ENCODE measurements around the gene LNX1. TPM values are rescaled to one million over a fixed set of nuclear protein-coding genes. Genes with fewer than 3 reads are reported as not detected.

The LNX1 gene
- total and polyA plus RNA-seq, 9 donors = 0.35 to 4.4 (median 1.5) TPM

DNA sequence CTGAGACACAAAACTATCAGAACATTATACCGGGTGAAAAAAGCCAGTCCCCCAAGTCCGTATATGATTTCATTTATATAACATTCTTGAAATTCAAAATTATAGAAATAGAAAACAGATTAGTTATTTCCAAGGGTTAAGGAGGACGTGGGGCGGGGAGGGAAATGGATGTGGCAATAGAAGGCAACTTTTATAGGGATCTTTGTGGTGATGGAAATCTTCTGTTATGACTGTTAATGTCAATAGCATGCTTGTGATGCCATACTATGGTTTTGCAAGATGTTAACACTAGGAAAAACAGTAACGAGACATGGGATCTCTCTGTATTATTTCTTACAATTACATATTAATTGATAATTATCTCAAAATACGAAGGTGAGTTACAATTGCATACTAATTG, 96.4 kb downstream of the LNX1 start:
- Histone ChIP-seq H3K4me1 (ENCODE audit: insufficient read depth) (peaks cover 20% of the 10 kb centered on the region), H3K27ac (no peak overlapping the region), H3K9me3 (no peaks in the 10 kb centered on the region), H3K36me3 (no peaks in the 10 kb centered on the region), H3K27me3 (no peaks in the 10 kb centered on the region), H3K4me3 (no peak overlapping the region)
- no peak for DNase-seq
- TF ChIP-seq POLR2A (IDR thresholded peaks at IDR 0.05) (no peak), EP300 (IDR thresholded peaks at IDR 0.05) (no peak)
- TF ChIP-seq, protein P1, sequence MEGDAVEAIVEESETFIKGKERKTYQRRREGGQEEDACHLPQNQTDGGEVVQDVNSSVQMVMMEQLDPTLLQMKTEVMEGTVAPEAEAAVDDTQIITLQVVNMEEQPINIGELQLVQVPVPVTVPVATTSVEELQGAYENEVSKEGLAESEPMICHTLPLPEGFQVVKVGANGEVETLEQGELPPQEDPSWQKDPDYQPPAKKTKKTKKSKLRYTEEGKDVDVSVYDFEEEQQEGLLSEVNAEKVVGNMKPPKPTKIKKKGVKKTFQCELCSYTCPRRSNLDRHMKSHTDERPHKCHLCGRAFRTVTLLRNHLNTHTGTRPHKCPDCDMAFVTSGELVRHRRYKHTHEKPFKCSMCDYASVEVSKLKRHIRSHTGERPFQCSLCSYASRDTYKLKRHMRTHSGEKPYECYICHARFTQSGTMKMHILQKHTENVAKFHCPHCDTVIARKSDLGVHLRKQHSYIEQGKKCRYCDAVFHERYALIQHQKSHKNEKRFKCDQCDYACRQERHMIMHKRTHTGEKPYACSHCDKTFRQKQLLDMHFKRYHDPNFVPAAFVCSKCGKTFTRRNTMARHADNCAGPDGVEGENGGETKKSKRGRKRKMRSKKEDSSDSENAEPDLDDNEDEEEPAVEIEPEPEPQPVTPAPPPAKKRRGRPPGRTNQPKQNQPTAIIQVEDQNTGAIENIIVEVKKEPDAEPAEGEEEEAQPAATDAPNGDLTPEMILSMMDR (IDR thresholded peaks at IDR 0.05) = no peak
- 93 to 96% (median 94%) methylated on average over 6 of the region's 6 CpGs for WGBS, 3 donors
- intact Hi-C loops (cut with DNase I) = loop anchor here in 2 of 4 donors (5.0 to 10.0 kb wide), 5 partner anchors 180 to 737 kb away; no protein-coding TSS in a partner anchor

GRCh38 chr4:53490965-53491622, 100.2 kb downstream of the LNX1 start:
- Histone ChIP-seq H3K36me3 (no peaks in the 10 kb centered on the region), H3K27me3 (no peaks in the 10 kb centered on the region), H3K9me3 (no peaks in the 10 kb centered on the region), H3K27ac (no peak overlapping the region), H3K4me3 (no peak overlapping the region), H3K4me1 (ENCODE audit: insufficient read depth) (peaks cover 6% of the 10 kb centered on the region)
- WGBS, 3 donors = 22 to 29% (median 22%) methylated on average over 3 of the region's 3 CpGs
- peak in 3 of 5 donors; percentile 46 to 79 (median 50) for DNase-seq
- intact Hi-C loops (cut with DNase I) = loop anchor here in 1 of 4 donors (10.0 kb wide), 3 partner anchors 184 to 414 kb away; no protein-coding TSS in a partner anchor
- TF ChIP-seq POLR2A (IDR thresholded peaks at IDR 0.05) (no peak), EP300 (IDR thresholded peaks at IDR 0.05) (no peak)
- TF ChIP-seq, protein P1 (IDR thresholded peaks at IDR 0.05) = peak; percentile 17 to 82 (median 52)

DNA sequence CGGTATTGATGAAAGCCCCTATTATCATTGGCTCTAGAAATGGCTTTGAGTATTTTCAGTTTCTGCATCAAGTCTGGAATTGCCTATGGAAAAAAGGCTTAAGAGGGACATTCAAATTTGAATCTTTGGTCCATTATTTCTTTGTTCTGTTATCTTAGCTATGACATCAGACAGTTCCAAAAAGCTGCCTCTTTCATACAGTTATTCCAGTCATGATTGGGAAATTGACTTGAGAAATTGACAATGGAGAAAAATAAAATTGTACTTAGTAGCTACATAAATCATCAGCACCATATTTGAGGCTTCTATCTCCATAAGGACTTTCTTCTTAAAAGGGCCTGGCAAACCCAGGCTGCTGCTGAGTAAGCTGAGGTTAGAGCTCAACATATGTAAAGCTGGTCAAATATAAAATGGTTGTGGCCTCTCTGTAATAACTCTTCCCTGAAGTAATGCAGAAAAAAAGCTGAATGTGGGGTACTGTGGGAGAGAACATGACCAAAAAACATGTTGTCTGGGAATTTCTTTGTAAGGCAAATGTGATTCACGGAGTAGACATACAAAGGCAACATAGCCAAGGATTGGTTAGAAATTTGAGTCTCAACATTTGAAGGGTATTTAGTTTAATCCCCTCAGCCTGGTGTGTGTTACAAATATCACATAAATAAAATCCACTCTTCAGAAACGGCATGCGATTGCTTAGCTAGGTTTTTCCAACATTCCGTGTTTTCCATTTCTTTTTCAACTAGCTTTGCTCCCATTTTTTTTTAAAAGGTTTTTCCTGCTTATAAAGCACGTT, 100.9 kb downstream of the LNX1 start:
- peaks cover 7% of the 10 kb centered on the region for H3K4me1 ChIP-seq (ENCODE audit: insufficient read depth)
- no peaks in the 10 kb centered on the region for H3K27me3 ChIP-seq
- intact Hi-C loops (cut with DNase I) = loop anchor here in 1 of 4 donors (10.0 kb wide), 3 partner anchors 184 to 414 kb away; no protein-coding TSS in a partner anchor
- no peak overlapping the region for H3K4me3 ChIP-seq
- no peak overlapping the region for H3K27ac ChIP-seq
- no peak for DNase-seq
- WGBS, 3 donors = 28 to 38% (median 31%) methylated on average over 6 of the region's 6 CpGs
- H3K9me3 ChIP-seq = no peaks in the 10 kb centered on the region
- TF ChIP-seq, protein P1 (IDR thresholded peaks at IDR 0.05) = no peak
- TF ChIP-seq POLR2A (IDR thresholded peaks at IDR 0.05) (no peak), EP300 (IDR thresholded peaks at IDR 0.05) (no peak)
- no peaks in the 10 kb centered on the region for H3K36me3 ChIP-seq

GRCh38 chr4:53489279-53489889, 101.9 kb downstream of the LNX1 start:
- H3K4me1 ChIP-seq (ENCODE audit: insufficient read depth) = peaks cover 10% of the 10 kb centered on the region
- H3K36me3 ChIP-seq = no peaks in the 10 kb centered on the region
- H3K4me3 ChIP-seq = no peak overlapping the region
- no peak overlapping the region for H3K27ac ChIP-seq
- intact Hi-C loops (cut with DNase I) = no loop called here
- DNase-seq = no peak
- H3K9me3 ChIP-seq = no peaks in the 10 kb centered on the region
- no peaks in the 10 kb centered on the region for H3K27me3 ChIP-seq
- TF ChIP-seq, protein P1 (IDR thresholded peaks at IDR 0.05) = no peak
- no peak for TF ChIP-seq EP300 (IDR thresholded peaks at IDR 0.05)
- no peak for TF ChIP-seq POLR2A (IDR thresholded peaks at IDR 0.05)
